Stimulated activated CD4-positive, alpha-beta T cell treated with anti-CD3 and anti-CD28 coated beads, Interleukin-15, amount 100 ng/mL, for 1 hour (primary cell): ENCODE measurements around the gene PTPN2.

ENCODE experiments used
- DNase-seq, 2 donors: peaks; one replicate each; pipeline ENCODE4 v3.0.0-alpha.2; 2020; ENCODE audit warnings: low read depth in 1 of 2, low spot score in 1 of 2

Gene PTPN2

DNA sequence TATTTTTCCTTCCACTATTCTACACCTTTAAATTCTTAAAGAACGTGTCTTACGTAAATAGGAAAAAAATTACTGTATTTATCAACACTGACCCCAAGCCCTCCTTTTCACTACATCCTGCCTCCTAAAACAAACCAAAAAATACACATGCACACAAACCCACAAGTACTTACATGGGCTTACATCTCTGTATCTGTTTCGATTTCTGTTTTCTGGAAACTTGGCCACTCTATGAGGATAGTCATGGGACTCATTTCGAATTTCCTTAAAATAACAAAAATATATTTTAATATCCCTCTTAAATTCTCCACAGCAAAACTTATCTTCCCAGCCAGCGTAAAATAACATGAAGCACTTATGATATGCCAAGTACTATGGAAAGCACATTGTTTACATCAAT lies 25.0 kb downstream of the PTPN2 start:
- DNase-seq: no peak

DNA sequence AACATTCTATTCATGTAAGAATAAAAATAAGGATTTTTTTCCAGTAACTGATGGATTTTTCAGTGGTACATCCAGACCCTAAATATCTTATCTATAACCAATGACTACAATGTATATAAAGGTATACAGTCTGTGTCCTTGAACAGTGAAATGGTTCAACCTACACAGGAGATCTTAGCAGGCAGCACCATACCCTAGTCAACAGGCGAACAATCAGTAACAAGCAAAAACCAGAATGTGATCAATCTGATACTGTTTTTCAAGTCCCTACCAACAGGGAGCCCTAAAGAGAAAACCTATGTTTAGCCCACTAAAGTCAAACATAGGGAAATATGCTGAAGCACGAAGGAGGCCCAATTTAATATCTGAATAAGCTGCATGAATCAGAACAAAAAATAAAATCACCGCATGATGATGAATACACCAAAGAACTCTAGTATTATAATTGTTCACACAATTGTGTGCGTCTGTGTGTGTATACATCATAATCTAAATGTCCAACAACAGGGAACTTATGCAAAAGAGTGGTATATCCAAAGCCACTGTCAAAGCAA lies 26.0 kb downstream of the PTPN2 start:
- DNase-seq: no peak

DNA sequence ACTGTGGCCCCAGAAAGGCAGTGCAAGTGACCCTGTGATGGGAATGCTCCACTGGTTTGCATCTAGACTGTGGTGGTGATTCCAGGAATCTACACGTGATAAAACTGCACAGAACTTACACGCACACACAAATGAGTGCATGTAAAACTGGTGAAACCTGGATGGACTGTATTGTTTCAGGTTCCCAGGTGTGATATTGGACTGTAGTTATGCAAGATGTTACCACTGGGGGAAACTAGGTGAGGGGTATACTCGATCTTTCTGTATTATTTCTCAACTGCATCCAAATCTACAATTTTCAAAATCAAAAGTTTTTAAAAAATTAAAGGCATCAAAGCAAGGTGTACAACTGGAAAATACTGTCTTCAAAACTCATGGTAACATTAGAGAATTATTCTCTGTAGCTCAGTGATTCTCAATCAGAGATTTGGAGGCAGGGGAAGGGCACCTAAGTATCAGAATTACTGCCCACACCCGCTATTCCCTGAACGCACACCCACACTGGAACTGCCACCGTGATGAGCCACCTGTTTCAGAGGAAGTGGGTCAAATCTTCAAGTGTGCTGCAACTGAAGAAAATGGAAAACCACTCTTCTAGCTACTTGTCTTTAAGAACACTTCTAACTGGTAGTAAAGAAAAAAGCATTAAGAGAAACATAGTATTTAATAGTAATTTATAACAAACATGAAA lies 26.7 kb downstream of the PTPN2 start:
- DNase-seq: no peak

DNA sequence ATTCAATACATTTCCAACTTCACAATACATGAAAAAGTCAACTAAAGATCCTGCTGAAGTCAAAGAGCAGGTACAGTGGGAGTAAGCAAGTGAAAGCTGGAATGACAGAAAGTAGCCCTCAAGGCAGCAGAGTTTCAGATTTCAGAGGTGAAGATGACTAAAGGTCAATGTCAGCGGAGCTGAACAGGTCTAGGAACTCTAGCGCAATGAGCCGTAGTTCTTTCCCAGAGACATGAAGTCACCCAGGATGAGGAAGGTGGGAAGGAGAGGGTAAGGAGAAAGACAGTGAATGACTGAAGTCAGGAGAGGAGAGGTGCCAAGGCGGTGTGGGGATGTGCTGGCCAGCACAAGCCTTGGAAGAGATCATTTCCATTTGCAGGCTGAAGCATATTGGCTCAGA lies 28.1 kb downstream of the PTPN2 start:
- no peak for DNase-seq

DNA sequence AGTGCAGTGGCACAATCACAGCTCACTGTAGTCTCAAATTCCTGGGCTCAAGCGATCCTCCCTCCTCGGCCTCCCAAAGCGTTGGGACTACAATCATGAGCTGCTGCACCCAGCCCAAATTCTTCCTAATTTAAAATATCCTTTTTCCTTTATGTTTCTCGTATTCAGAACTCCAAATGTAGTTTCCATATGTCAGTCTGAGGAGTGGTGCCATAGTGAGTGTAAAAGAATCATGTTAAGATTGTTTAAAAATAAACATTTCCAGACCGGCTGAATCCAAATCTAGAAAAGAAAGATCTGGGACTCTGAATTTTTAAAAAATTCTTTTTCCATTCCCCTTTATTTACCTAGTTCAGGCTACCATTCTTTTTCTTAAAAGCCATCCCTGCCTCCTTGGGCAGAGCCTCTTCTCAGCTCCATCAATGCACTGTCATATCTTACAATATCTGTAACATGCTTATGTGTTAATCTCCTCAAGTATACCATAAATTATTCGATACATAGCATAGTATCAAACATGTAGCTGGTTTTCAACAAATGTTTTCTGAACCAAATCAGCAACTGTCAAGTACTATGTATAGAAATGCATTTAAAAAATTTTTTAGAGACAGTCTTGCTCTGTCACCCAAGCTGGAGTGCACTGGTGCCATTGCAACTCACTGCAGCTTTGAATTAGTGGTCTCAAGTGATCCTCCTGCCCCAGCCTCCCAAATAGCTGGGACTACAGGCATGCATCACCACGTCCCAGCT lies 31.3 kb downstream of the PTPN2 start:
- DNase-seq: no peak

DNA sequence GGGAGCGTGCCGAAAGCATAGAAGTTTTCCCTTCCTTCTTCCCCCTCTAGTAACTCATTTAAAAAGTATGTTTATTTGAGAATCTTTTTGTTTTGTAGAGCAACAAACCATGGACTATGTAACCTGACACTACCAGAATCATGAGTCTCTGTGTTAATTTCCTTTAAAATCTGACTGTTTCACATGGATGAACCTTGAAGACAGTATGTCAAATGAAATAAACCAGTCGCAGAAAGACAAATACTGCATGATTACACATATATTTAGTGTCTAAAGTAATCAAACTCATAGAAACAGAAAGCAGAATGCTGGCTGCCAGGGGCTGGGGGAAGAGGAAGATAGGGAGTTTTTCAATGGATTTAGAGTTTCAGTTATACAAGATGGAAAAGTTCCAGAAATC lies 32.3 kb downstream of the PTPN2 start:
- DNase-seq: no peak

DNA sequence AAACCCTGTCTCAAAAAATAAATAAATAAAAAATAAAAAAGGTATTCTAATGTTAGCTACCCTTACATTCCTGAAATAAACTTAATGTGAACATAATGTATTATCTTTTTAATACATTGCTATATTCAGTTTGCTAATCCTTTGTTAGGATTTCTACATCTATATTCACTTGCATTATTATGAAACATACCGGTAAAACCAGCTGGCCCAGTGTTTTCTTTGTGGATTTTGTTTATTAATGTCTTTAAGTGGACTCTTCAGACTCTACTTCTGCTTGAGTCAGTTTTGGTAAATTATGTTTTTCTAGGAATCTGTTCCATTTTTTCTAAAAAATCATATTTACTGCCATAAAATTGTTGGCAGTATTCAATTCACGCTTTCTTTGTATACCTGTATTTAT lies 34.5 kb downstream of the PTPN2 start:
- no peak for DNase-seq

DNA sequence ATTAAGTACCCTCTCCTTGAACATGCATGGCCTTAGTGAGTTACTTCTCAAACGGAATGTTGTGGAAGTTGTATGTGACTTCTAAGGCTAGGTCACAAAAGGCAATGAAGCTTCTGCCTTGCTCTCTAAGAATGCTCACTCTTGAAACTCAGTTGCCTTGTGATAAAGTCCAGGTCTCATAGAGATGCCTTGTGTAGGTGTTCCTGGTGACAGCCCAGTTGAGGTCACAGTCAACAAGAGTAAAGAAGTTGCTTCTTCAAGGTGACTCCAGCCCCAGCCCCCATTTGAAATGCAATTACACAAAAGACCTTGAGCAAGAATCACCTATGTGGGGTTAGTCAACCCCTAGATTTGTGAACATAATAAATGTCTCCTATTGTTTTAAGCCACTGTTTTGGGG lies 35.6 kb downstream of the PTPN2 start:
- DNase-seq: no peak

DNA sequence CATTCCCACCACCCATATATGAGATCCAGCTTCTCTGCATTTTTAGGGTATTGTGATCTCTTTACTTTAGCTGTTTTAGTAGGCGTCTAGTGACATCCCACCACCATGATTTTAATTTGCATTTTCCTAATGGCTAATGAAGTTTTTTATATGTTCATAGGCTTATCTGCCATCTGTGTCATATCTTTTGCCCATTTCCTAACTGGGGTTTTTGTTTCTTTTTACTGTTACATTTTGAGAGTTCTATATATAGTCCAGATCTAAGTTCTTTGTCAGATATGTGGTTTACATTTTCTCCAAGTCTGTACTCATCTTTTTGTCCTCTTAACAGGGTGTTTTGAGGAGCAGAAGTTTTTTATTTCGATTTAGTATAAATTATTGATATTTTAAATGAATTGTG lies 39.6 kb downstream of the PTPN2 start:
- no peak for DNase-seq

DNA sequence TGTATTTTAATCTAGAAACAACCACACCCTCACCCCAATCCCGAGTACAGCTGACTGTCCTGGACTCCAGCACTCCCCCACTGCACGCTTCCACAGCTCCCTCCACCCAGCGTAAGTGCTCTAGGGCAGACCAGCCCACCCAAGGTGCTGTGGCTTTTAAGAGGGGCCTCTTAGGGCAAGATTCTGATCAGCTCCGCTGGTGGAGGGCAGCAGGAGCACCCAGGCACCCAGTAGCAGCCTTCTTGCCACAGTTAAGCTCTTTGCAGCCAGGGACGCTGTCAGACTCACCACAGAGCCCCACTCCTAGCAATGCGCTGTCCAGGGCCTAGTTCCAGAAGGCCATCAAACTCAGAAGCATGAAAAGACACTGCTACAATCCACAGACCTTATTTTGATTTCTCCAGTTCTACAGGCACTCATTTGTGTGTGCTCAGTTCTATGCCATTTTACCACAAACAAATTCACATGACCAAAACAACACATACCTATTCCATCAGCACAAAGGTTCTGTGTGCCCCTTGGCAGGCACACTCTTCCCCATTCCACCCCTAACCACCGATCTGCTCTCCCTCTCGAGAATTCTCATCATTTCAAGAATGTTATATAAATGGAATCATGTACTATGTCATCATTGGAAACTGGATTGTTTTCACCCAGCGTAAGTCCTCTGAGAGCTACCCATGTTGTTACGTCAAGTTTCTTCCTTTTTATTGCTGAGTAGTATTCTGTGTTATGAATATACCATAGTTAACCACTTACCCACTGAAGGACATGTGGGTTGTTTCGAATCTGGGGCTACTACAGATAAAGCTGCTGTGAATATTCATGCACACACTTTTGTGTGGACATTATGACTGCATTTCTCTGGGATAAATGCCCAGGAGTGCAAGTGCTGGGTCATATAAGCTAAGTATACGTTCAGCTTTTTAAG lies 40.4 kb downstream of the PTPN2 start:
- no peak for DNase-seq

DNA sequence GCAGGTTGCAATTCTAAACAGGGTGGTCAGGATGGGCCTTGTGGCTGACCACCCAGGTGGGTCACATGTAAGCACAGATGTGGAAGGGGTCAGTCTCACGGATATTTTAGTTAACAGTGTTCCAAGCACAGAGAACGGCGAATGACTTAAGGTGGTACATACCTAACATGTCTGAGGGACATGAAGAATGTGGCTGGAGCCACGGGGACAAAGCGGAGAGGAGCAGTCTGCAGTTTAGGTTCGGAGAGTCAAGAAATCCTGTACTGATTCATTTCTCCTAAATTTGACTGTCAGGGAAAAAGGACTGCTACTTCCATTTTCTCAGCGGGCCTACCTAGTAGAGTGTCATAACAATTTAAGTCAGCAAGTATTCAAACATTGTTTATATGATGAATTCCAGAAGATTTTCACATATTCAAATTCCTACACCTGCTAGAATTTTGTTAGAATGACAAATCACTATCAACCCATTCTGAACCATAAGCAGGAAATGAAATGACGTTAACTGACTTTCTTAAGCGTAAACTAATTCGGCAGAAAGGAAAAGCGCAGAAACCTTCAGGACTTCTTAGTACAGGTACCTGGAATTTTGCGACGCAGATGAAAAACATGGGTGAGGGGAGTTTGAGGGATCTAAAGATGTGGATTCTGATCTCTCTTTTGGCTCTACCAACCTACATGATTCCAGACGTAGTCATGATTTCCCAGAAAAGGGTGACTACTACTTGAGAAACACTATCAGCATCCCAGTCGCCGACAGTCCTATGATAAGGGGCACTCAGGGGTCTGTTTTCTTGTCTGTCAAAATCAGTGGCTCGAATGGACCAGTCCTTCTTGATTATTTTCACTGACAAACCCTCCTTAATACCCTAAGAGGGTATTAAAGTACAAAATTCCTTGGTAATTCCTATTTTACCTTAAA lies 41.3 kb downstream of the PTPN2 start:
- no peak for DNase-seq

DNA sequence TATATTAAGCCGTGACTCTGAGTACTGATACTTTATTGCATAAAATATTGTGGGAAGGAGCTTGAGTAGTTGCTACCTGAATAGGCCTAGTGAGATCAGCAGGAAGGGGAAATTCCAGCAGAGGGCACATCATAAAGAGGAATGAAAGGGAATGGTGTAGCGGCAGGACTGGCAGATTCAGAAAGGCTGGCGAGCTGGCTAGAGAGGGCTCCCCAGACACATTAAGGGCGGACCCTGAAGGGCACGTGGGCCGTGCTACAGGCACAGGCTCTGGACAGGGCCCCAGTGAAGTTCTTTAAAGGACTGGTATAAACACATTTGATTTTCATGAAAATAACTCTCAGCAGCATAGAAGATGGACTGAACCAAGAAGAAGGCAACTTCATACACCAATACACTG lies 43.0 kb downstream of the PTPN2 start:
- DNase-seq: no peak

DNA sequence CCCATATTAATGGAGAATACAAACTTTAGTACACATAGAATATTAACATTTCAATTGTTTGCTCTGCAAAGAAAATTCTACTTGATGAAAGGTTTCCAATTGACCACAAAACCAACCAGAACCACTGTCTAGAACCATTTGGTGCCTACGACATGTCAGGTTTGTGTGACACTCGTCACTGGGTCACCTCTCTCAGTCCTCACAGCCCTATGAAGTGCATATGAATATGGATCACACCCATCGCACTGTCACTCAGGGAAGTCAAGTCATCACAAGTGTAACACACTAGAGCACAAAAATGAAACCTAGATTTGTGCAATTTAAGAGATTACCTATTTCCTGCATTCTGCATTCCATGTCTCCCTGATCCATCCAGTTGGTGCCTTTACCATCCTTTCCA lies 43.7 kb downstream of the PTPN2 start:
- no peak for DNase-seq

DNA sequence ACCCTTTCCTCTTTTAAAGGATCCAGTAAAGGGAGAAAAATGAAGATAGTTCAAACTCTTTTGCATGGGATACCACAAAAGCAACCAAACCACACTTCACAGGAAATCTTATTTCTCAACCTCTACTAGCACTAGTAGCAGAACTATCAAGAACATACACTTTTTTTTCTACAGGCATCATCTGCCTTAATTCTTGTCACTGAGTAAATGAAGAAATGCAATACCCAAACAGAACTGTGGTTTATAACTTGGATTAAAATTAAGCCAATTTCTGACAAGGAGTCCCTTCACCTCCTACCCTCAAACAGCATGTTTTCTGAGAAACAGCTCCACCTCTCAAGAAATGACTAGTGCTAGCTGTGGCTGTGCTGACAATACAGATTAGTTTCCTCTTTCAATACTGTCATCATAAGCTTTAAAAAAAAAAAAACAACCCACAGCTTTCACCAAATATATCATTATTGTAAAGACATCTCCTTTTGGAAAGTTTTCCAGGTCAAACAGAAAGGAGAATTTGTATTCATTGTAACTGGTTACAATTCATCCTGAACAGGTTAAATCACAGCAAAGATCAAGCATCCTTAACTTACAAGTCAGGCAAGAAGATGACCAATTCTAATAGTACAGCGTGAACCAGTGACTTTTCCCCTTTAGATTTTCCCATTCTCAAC lies 44.4 kb downstream of the PTPN2 start:
- DNase-seq: no peak

DNA sequence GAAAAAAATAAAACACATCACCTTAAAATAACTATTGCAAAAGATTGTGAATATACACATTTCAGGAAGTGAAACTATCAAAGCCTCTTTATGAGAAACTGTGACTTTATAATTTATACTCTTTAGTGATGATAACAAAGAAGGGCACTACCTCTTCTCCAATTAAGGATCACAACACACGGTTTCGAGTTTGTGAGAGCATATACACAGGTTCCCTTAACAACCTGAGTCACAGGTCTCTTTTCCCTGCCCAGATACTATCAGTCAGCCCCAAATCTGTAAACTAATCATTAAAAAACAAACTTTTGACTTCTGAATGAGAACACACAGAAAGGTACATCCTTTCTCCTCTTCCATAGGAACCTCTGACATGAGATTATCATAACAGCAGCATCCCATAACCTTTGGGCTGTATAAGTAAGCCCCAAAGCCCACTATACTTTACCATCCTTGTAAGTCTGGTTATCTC lies 44.9 kb downstream of the PTPN2 start:
- DNase-seq: no peak

DNA sequence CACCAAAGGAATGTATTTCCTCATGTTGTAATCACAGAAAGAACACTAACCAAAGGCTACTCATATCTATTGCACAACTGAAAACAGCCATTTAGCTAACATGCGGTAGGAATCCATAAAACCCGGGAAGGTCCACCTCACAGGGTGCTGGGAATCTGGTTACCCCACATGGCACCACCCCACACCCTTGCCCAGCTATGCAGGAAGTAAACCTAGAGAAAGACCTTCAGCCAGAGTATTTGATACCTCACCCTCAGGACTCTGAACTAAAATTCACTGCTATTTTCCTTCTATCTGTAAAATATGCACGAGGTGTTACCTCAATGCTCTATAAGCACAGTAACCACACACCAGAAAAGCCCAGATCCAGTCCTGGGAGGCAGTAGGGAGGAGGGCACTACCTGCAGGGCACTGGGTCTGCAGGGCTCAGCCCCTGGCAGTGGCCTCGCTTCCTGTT lies 45.8 kb downstream of the PTPN2 start:
- no peak for DNase-seq

DNA sequence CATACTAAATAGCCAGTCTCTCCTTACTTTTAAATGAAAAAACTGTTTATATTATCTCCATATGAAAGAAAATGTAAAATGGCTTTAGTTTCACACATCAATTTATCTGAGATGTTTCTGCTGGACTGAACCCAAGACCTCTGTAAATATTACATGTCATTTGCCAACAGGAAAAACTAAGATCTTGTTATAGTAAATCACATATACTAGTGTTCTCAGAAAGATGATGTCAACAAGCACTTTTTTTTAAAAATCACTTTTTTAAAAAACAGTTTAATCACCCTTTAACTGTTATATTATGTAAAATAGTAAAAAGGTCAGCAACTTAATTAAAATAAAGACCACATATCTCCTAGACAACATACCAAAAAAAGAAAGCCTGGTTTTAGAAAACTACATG lies 46.3 kb downstream of the PTPN2 start:
- no peak for DNase-seq

DNA sequence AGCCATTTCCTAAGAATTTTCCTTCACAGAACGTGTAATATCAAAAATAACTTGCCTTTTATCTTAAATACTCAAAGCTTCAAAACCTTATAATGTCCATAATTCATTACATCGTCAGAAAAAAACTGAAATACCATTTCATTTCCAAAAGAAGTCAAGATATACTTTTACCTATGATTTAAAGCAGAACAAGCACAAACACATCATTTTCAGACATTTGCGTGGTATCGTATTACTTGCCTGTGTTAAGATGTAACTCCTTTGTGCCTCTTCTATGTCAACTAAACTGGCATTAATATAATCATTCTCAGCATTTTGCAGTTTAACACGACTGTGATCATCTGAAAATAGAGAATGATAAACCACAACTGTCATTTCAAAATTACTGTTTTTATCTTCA lies 47.5 kb downstream of the PTPN2 start:
- DNase-seq: no peak

DNA sequence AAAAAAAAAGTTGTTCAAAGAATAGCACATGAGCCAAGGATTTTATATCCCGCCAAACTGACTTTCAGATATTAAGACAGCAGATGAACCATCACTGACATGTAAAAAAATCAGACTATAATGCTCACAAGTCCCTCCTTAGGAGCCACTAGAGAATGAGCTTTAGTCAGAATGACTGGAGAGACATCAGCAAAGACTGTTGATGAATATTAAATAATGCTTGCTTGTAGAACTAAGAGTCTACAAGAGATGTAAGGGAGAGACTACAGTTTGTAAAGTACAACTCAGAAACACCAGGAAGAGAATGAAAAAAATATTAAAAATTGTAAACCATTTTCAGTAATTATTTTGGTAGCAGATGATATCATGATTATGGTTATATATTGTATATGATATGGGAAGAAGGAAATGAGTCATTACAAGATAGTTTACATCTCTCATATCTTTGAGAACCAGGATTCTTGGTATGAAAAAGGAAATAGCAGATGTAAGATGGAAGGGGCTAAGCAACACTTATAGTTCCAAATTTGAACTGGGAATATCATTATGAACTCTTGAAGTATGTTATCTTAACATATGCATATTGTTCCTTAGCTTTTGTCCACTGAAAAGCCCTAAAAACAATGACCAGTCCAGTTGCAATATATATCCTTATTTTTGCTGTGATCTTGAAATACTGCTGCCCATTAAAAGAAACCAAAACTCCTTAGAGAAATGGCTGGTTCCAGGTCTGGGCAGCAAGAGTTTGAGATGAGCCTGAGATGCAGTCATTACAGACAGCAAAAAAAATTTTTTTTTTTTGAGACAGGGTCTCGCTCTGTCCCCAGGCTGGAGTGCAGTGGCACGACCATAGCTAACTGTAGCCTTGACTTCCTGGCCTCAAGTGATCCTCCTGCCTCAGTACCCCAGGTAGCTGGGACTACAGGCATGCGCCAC lies 55.7 kb downstream of the PTPN2 start:
- DNase-seq: no peak
